ENCODE data around the gene ZNF322.

Gene ZNF322

GRCh38 chr6:26598267-26598666 is 61.3 kb downstream of the ZNF322 start:
- FAIRE-seq (no peak), DNase-seq (ENCODE audit: insufficient read length, low spot score) (no peak)
- TF ChIP-seq PAX5 (IDR thresholded peaks at IDR 0.05; ENCODE audit: insufficient read depth, low read length, severe bottlenecking): no peak
- TF ChIP-seq SPI1 (IDR thresholded peaks at IDR 0.05; ENCODE audit: low read depth, low read length): no peak
- no peak for TF ChIP-seq TAF1 (IDR thresholded peaks at IDR 0.05; ENCODE audit: low read depth, low read length)
- TF ChIP-seq POLR2A (IDR thresholded peaks at IDR 0.05; ENCODE audit: low read depth, low read length): no peak
- TF ChIP-seq POU2F2 (IDR thresholded peaks at IDR 0.05; ENCODE audit: low read depth, low read length): no peak
- TF ChIP-seq POLR2AphosphoS5 (IDR thresholded peaks at IDR 0.05; ENCODE audit: low read depth, low read length): no peak

- TF ChIP-seq PAX5 (IDR thresholded peaks at IDR 0.05; ENCODE audit: insufficient read depth, low read length, severe bottlenecking) (no peak), POU2F2 (IDR thresholded peaks at IDR 0.05; ENCODE audit: low read depth, low read length) (no peak), SPI1 (IDR thresholded peaks at IDR 0.05; ENCODE audit: low read depth, low read length) (no peak), POLR2A (IDR thresholded peaks at IDR 0.05; ENCODE audit: low read depth, low read length) (no peak), TAF1 (IDR thresholded peaks at IDR 0.05; ENCODE audit: low read depth, low read length) (no peak), POLR2AphosphoS5 (IDR thresholded peaks at IDR 0.05; ENCODE audit: low read depth, low read length) (no peak)
- no peak for DNase-seq (ENCODE audit: insufficient read length, low spot score)
- no peak for FAIRE-seq
Measured at GRCh38 chr6:26597821-26598220, 61.7 kb downstream of the ZNF322 start.

- TF ChIP-seq POLR2AphosphoS5 (IDR thresholded peaks at IDR 0.05; ENCODE audit: low read depth, low read length) (no peak), POU2F2 (IDR thresholded peaks at IDR 0.05; ENCODE audit: low read depth, low read length) (no peak)
- DNase-seq (ENCODE audit: insufficient read length, low spot score) (no peak), FAIRE-seq (no peak)
Measured at GRCh38 chr6:26597389-26597766, 62.2 kb downstream of the ZNF322 start.

- TF ChIP-seq POLR2A (IDR thresholded peaks at IDR 0.05; ENCODE audit: low read depth, low read length): peak; percentile 73
- peak; percentile 94 for TF ChIP-seq SPI1 (IDR thresholded peaks at IDR 0.05; ENCODE audit: low read depth, low read length)
- peak; percentile 81 for TF ChIP-seq POLR2AphosphoS5 (IDR thresholded peaks at IDR 0.05; ENCODE audit: low read depth, low read length)
- TF ChIP-seq PAX5 (IDR thresholded peaks at IDR 0.05; ENCODE audit: insufficient read depth, low read length, severe bottlenecking): no peak
- TF ChIP-seq TAF1 (IDR thresholded peaks at IDR 0.05; ENCODE audit: low read depth, low read length): peak; percentile 84
- peak; percentile 89 for TF ChIP-seq POU2F2 (IDR thresholded peaks at IDR 0.05; ENCODE audit: low read depth, low read length)
- FAIRE-seq: peak; percentile 100
- DNase-seq (ENCODE audit: insufficient read length, low spot score): peak; percentile 85
Measured at GRCh38 chr6:26596579-26597388, 62.8 kb downstream of the ZNF322 start, which contains the start of gene ABT1. TSS of gene ABT1 (plus strand) at chr6:26596953. CDS start at chr6:26596983, 30 bp downstream.

- TF ChIP-seq PAX5 (IDR thresholded peaks at IDR 0.05; ENCODE audit: insufficient read depth, low read length, severe bottlenecking) (no peak), POLR2AphosphoS5 (IDR thresholded peaks at IDR 0.05; ENCODE audit: low read depth, low read length) (no peak), SPI1 (IDR thresholded peaks at IDR 0.05; ENCODE audit: low read depth, low read length) (0 out of 2 replicates have a peak, but pooled peaks have one; percentile 7)
- DNase-seq (ENCODE audit: insufficient read length, low spot score) (peak; percentile 49), FAIRE-seq (peak; percentile 66)
Measured at GRCh38 chr6:26595669-26596269, 63.8 kb downstream of the ZNF322 start.

GRCh38 chr6:26594730-26595632 is 64.6 kb downstream of the ZNF322 start:
- peak; percentile 54 for FAIRE-seq
- TF ChIP-seq TAF1 (IDR thresholded peaks at IDR 0.05; ENCODE audit: low read depth, low read length) (no peak), POLR2A (IDR thresholded peaks at IDR 0.05; ENCODE audit: low read depth, low read length) (no peak), SPI1 (IDR thresholded peaks at IDR 0.05; ENCODE audit: low read depth, low read length) (no peak), POU2F2 (IDR thresholded peaks at IDR 0.05; ENCODE audit: low read depth, low read length) (no peak), PAX5 (IDR thresholded peaks at IDR 0.05; ENCODE audit: insufficient read depth, low read length, severe bottlenecking) (no peak), POLR2AphosphoS5 (IDR thresholded peaks at IDR 0.05; ENCODE audit: low read depth, low read length) (no peak)
- no peak for DNase-seq (ENCODE audit: insufficient read length, low spot score)

GRCh38 chr6:26594131-26594498 is 65.4 kb downstream of the ZNF322 start:
- no peak for DNase-seq (ENCODE audit: insufficient read length, low spot score)
- no peak for FAIRE-seq
- TF ChIP-seq PAX5 (IDR thresholded peaks at IDR 0.05; ENCODE audit: insufficient read depth, low read length, severe bottlenecking) (no peak), SPI1 (IDR thresholded peaks at IDR 0.05; ENCODE audit: low read depth, low read length) (no peak), POU2F2 (IDR thresholded peaks at IDR 0.05; ENCODE audit: low read depth, low read length) (no peak), POLR2A (IDR thresholded peaks at IDR 0.05; ENCODE audit: low read depth, low read length) (no peak), TAF1 (IDR thresholded peaks at IDR 0.05; ENCODE audit: low read depth, low read length) (no peak), POLR2AphosphoS5 (IDR thresholded peaks at IDR 0.05; ENCODE audit: low read depth, low read length) (no peak)

GRCh38 chr6:26593278-26594130 is 66.0 kb downstream of the ZNF322 start:
- DNase-seq (ENCODE audit: insufficient read length, low spot score) (no peak), FAIRE-seq (no peak)
- TF ChIP-seq SPI1 (IDR thresholded peaks at IDR 0.05; ENCODE audit: low read depth, low read length): no peak

- TF ChIP-seq SPI1 (IDR thresholded peaks at IDR 0.05; ENCODE audit: low read depth, low read length) (no peak), TAF1 (IDR thresholded peaks at IDR 0.05; ENCODE audit: low read depth, low read length) (no peak), POLR2AphosphoS5 (IDR thresholded peaks at IDR 0.05; ENCODE audit: low read depth, low read length) (no peak), PAX5 (IDR thresholded peaks at IDR 0.05; ENCODE audit: insufficient read depth, low read length, severe bottlenecking) (no peak), POLR2A (IDR thresholded peaks at IDR 0.05; ENCODE audit: low read depth, low read length) (no peak), POU2F2 (IDR thresholded peaks at IDR 0.05; ENCODE audit: low read depth, low read length) (no peak)
- no peak for FAIRE-seq
Measured at GRCh38 chr6:26592649-26593048, 66.9 kb downstream of the ZNF322 start.

More at GRCh38 chr6:26592649-26593048, 66.9 kb downstream of the ZNF322 start:
- no peak for DNase-seq (ENCODE audit: insufficient read length, low spot score)

All from GM12891 (cell line).